Endothelial cell (in vitro differentiated cells): ENCODE data around the gene NVL. TPM values are rescaled to one million over a fixed set of nuclear protein-coding genes. Genes with fewer than 3 reads are reported as not detected.

Experiments
- DNase-seq: peaks from one replicate; pipeline ENCODE4 v3.0.0; 2021; ENCODE audit warnings: low spot score
- H3K27ac Mint-ChIP-seq: one replicate; pipeline ENCODE4 v1.8.0; 2021; ENCODE audit warnings: mixed read lengths, inconsistent platforms; ENCODE audit not compliant: unreplicated experiment
- H3K27me3 Mint-ChIP-seq: one replicate; pipeline ENCODE4 v1.8.0; 2021; ENCODE audit warnings: mild to moderate bottlenecking, moderate library complexity, mixed read lengths, inconsistent platforms; ENCODE audit not compliant: unreplicated experiment
- H3K36me3 Mint-ChIP-seq: one replicate; pipeline ENCODE4 v1.8.0; 2021; ENCODE audit warnings: mild to moderate bottlenecking, low read depth, mixed read lengths, inconsistent platforms; ENCODE audit not compliant: unreplicated experiment
- H3K4me1 Mint-ChIP-seq: one replicate; pipeline ENCODE4 v1.8.0; 2021; ENCODE audit warnings: mild to moderate bottlenecking, mixed read lengths, inconsistent platforms; ENCODE audit not compliant: unreplicated experiment
- H3K4me3 Mint-ChIP-seq: one replicate; pipeline ENCODE4 v1.8.0; 2021; ENCODE audit warnings: mild to moderate bottlenecking, mixed read lengths, inconsistent platforms; ENCODE audit not compliant: unreplicated experiment
- H3K9me3 Mint-ChIP-seq: one replicate; pipeline ENCODE4 v1.8.0; 2021; ENCODE audit warnings: mixed read lengths, inconsistent platforms; ENCODE audit not compliant: unreplicated experiment
- total RNA-seq: library from RNA; stranded (reverse); fragmentation: NEBNext Ultra II Directional; extraction: Animal tissue kit (Norgen Biotek cat#: 25700); gene quantifications from one replicate; pipeline ENCODE4 v1.2.1, GENCODE V29; 2021; ENCODE audit not compliant: unreplicated experiment
- TF ChIP-seq, protein P1 (sequence below): fragments of 200-600 bp; sonication (generic); IDR thresholded peaks from one replicate; pipeline ENCODE4 v1.5.0; 2021; ENCODE audit warnings: antibody characterized with exemption; ENCODE audit not compliant: unreplicated experiment

The NVL gene
- total RNA-seq, 1 donor from 2014 or later: 44.5 TPM

DNA sequence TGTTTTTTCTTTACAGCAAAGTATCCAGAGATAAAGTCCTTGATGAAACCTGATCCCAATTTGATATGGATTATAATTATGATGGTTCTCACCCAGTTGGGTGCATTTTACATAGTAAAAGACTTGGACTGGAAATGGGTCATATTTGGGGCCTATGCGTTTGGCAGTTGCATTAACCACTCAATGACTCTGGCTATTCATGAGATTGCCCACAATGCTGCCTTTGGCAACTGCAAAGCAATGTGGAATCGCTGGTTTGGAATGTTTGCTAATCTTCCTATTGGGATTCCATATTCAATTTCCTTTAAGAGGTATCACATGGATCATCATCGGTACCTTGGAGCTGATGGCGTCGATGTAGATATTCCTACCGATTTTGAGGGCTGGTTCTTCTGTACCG lies 140.4 kb downstream of the NVL start:
- no peaks in the 10 kb centered on the region for H3K9me3 Mint-ChIP-seq
- peaks cover 7% of the 10 kb centered on the region for H3K27me3 Mint-ChIP-seq
- H3K4me1 Mint-ChIP-seq: peaks cover 7% of the 10 kb centered on the region
- no peak overlapping the region for H3K27ac Mint-ChIP-seq
- H3K4me3 Mint-ChIP-seq: no peak overlapping the region
- DNase-seq: no peak
- H3K36me3 Mint-ChIP-seq: peaks cover 24% of the 10 kb centered on the region
- TF ChIP-seq, protein P1, sequence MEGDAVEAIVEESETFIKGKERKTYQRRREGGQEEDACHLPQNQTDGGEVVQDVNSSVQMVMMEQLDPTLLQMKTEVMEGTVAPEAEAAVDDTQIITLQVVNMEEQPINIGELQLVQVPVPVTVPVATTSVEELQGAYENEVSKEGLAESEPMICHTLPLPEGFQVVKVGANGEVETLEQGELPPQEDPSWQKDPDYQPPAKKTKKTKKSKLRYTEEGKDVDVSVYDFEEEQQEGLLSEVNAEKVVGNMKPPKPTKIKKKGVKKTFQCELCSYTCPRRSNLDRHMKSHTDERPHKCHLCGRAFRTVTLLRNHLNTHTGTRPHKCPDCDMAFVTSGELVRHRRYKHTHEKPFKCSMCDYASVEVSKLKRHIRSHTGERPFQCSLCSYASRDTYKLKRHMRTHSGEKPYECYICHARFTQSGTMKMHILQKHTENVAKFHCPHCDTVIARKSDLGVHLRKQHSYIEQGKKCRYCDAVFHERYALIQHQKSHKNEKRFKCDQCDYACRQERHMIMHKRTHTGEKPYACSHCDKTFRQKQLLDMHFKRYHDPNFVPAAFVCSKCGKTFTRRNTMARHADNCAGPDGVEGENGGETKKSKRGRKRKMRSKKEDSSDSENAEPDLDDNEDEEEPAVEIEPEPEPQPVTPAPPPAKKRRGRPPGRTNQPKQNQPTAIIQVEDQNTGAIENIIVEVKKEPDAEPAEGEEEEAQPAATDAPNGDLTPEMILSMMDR: no peak

DNA sequence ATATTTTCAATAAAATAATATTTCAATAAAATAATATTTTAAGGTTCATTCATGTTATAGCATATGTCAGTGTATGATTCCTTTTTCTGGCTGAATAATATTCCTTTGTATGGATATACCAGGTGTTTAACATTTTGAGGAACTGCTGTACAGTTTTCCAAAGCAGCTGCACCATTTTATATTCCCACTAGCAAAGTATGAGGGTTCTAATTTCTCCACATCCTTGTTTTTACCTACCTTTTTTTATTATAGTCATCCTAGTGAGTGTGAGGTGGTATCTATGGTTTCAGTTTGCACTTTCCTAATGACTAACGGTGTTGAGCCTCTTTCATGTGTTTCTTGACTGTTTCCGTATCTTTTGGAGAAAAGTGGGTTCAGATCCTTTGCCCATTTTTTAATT lies 141.7 kb downstream of the NVL start:
- Mint-ChIP-seq H3K4me3 (peak overlapping the region; percentile 31), H3K9me3 (no peaks in the 10 kb centered on the region), H3K36me3 (peaks cover 20% of the 10 kb centered on the region)

DNA sequence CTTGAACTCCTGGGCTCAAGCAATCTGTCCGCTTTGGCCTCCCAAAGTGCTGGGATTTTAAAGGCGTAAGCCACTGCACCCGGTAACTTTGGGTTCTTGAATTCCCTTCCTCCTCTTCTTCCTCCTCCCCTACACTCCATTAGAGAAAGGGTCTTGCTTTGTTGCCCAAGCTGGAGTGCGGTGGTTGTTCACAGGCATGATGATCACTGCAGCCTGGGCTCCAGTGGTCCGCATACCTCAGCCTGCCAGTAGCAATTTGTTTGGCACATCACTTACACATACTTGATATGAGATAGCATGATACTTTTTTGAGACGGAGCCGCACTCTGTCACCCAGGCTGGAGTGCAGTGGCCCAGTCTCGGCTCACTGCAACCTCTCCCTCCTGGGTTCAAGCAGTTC lies 144.8 kb downstream of the NVL start:
- TF ChIP-seq, protein P1: no peak
- DNase-seq: no peak
- peaks cover 14% of the 10 kb centered on the region for H3K4me1 Mint-ChIP-seq
- H3K36me3 Mint-ChIP-seq: peaks cover 11% of the 10 kb centered on the region
- peak overlapping the region; percentile 93 for H3K4me3 Mint-ChIP-seq
- no peak overlapping the region for H3K27ac Mint-ChIP-seq
- peaks cover 6% of the 10 kb centered on the region for H3K27me3 Mint-ChIP-seq
- H3K9me3 Mint-ChIP-seq: no peaks in the 10 kb centered on the region

More for the DNA sequence above, 141.7 kb downstream of the NVL start:
- DNase-seq: no peak
- Mint-ChIP-seq H3K27ac (no peak overlapping the region), H3K27me3 (peaks cover 6% of the 10 kb centered on the region), H3K4me1 (peaks cover 7% of the 10 kb centered on the region)
- TF ChIP-seq, protein P1: no peak

DNA sequence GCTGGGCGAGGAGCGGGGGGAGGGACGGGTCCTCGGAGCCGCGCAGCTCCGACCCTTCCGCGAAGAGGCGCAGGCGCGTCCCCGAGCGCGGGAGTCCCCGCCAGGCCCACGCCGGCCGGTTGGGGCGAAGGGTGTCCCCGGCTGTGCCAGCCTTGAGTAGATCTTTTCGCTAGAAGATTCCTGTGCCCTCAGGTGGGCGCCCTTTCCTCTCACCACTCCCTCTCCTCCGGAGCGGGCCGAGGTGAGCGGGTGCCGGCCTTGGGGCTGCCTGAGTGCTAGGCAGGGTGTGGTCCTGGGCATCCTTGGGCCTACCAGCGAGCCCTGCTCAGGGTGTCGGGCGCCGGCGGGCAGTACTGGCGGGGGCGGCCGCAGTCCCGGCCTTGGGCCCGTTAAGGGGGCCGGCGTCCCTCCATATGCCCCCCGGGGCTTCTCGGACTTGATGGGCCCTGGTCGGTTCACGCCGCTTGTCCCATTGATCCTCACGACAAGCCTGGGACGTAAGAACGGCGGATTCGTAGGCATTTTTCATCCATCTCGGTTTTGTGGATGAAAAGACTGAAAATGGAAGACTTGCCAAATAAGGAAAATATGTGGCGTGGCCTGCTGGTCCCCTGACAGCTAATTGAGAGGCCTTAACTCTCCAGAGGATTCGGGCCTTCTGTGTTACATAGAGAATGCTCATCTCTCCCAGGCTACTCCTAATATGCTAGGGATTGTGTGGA lies 146.2 kb downstream of the NVL start:
- TF ChIP-seq, protein P1: no peak
- H3K27me3 Mint-ChIP-seq: peaks cover 6% of the 10 kb centered on the region
- H3K4me3 Mint-ChIP-seq: peak overlapping the region; percentile 90
- peaks cover 14% of the 10 kb centered on the region for H3K4me1 Mint-ChIP-seq
- H3K27ac Mint-ChIP-seq: peak overlapping the region; percentile 50
- no peaks in the 10 kb centered on the region for H3K9me3 Mint-ChIP-seq
- H3K36me3 Mint-ChIP-seq: peaks cover 11% of the 10 kb centered on the region
- DNase-seq: peak; percentile 50

DNA sequence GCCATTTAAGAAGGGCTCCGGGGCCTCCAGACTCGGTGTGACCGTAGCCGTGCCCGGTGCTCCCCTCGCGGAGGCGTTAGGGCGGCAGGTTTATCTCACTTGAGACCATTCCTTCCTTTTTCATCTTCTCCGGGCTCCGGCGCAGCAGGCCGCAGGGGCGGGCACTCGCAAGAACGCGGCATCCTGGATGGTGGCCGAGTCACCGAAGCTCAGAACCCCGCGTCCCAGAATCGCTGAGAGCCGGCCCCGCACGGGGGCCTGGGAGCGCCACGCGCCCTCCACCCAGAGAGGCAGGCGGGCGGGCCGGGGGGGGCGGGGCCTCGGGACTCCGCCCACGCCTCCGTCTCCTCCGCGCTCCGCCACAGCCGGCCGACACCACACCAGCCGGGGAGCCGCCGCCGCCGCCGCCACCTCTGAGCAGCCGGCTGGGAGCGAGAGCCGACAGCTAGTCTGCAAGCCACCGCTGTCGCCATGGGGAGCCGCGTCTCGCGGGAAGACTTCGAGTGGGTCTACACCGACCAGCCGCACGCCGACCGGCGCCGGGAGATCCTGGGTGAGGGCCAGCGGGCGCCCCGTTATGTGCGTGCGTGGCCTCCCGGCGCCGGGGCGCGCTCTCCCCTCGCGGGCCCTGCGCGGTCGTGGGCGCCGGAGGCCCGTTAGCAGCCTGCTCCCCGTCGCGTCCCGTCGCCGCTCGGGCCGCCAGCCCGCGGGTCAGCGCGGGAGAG lies 146.9 kb downstream of the NVL start, which contains the start of gene DEGS1:
TSS of gene DEGS1 (plus strand) at position 375 of the 725 bp plus-strand sequence. CDS start at position 472, 97 bp downstream.
- peak; percentile 83 for DNase-seq
- H3K9me3 Mint-ChIP-seq: no peaks in the 10 kb centered on the region
- peaks cover 6% of the 10 kb centered on the region for H3K27me3 Mint-ChIP-seq
- H3K36me3 Mint-ChIP-seq: peaks cover 11% of the 10 kb centered on the region
- H3K4me1 Mint-ChIP-seq: peaks cover 14% of the 10 kb centered on the region
- TF ChIP-seq, protein P1: no peak
- H3K4me3 Mint-ChIP-seq: peak within 1 kb of the TSS; percentile 90
- H3K27ac Mint-ChIP-seq: peak within 1 kb of the TSS; percentile 40
